Measurements from ENCODE around the gene P2RX6.

P2RX6 gene

GRCh38 chr22:21014726-21015465 lies at the start of gene P2RX6:
Gene P2RX6, plus strand, starts transcription at chr22:21015165. Its CDS starts 10 bp downstream, at chr22:21015175.
- DNase-seq (ENCODE audit: extremely low read depth, insufficient read length), result no peak
- no peaks in the 10 kb centered on the region; the same call in 1 of the 2 replicates for H3K27me3 ChIP-seq (replicated peaks; ENCODE audit: control insufficient read depth, insufficient read depth, low read length)
- H3K4me3 ChIP-seq (replicated peaks; ENCODE audit: low read depth, low read length), result peak within 1 kb of the TSS; percentile 56
- no peaks in the 10 kb centered on the region for H3K36me3 ChIP-seq (ENCODE audit: control insufficient read depth, insufficient read depth, low read length)
- no peak for TF ChIP-seq CTCF (IDR thresholded peaks at IDR 0.05; ENCODE audit: insufficient read depth, low read length, poor library complexity, severe bottlenecking)

- no peak for TF ChIP-seq CTCF (IDR thresholded peaks at IDR 0.05; ENCODE audit: insufficient read depth, low read length, poor library complexity, severe bottlenecking)
- Histone ChIP-seq H3K4me3 (replicated peaks; ENCODE audit: low read depth, low read length) (no peak overlapping the region), H3K27me3 (replicated peaks; ENCODE audit: control insufficient read depth, insufficient read depth, low read length) (no peaks in the 10 kb centered on the region; the same call in 1 of the 2 replicates), H3K36me3 (ENCODE audit: control insufficient read depth, insufficient read depth, low read length) (no peaks in the 10 kb centered on the region)
- no peak for DNase-seq (ENCODE audit: extremely low read depth, insufficient read length)
Observed at GRCh38 chr22:20965888-20966855, 48.8 kb upstream of the P2RX6 start.

- H3K4me3 ChIP-seq (replicated peaks; ENCODE audit: low read depth, low read length), result no peak within 1 kb of the TSS
- no peaks in the 10 kb centered on the region for H3K36me3 ChIP-seq (ENCODE audit: control insufficient read depth, insufficient read depth, low read length)
- H3K27me3 ChIP-seq (replicated peaks; ENCODE audit: control insufficient read depth, insufficient read depth, low read length), result no peaks in the 10 kb centered on the region; the same call in 1 of the 2 replicates
- no peak for DNase-seq (ENCODE audit: extremely low read depth, insufficient read length)
- TF ChIP-seq CTCF (IDR thresholded peaks at IDR 0.05; ENCODE audit: insufficient read depth, low read length, poor library complexity, severe bottlenecking), result no peak
Observed at GRCh38 chr22:20966883-20967696, 47.9 kb upstream of the P2RX6 start, which contains the start of gene AIFM3. Gene AIFM3, plus strand, starts transcription at chr22:20967255. Its CDS starts 690 bp downstream, at chr22:20967945.

- no peak for DNase-seq (ENCODE audit: extremely low read depth, insufficient read length)
- no peaks in the 10 kb centered on the region; the same call in 1 of the 2 replicates for H3K27me3 ChIP-seq (replicated peaks; ENCODE audit: control insufficient read depth, insufficient read depth, low read length)
- no peak for TF ChIP-seq CTCF (IDR thresholded peaks at IDR 0.05; ENCODE audit: insufficient read depth, low read length, poor library complexity, severe bottlenecking)
- no peak overlapping the region for H3K4me3 ChIP-seq (replicated peaks; ENCODE audit: low read depth, low read length)
- no peaks in the 10 kb centered on the region for H3K36me3 ChIP-seq (ENCODE audit: control insufficient read depth, insufficient read depth, low read length)
Observed at GRCh38 chr22:20967697-20968211, 47.2 kb upstream of the P2RX6 start.
